HG03571 (cell line): ENCODE measurements around the gene RGS9.

Experiments
- ATAC-seq: cut with Tn5 transposase; IDR thresholded peaks from one replicate; pipeline ENCODE4 v1.9.1; 2021; ENCODE audit not compliant: unreplicated experiment

RGS9 gene

GRCh38 chr17:65249774-65250173 is 112.6 kb downstream of the RGS9 start:
- ATAC-seq: no peak

GRCh38 chr17:65254166-65254565 is 117.0 kb downstream of the RGS9 start:
- ATAC-seq: no peak

- ATAC-seq: no peak
Measured at GRCh38 chr17:65259281-65259680, 122.1 kb downstream of the RGS9 start.

DNA sequence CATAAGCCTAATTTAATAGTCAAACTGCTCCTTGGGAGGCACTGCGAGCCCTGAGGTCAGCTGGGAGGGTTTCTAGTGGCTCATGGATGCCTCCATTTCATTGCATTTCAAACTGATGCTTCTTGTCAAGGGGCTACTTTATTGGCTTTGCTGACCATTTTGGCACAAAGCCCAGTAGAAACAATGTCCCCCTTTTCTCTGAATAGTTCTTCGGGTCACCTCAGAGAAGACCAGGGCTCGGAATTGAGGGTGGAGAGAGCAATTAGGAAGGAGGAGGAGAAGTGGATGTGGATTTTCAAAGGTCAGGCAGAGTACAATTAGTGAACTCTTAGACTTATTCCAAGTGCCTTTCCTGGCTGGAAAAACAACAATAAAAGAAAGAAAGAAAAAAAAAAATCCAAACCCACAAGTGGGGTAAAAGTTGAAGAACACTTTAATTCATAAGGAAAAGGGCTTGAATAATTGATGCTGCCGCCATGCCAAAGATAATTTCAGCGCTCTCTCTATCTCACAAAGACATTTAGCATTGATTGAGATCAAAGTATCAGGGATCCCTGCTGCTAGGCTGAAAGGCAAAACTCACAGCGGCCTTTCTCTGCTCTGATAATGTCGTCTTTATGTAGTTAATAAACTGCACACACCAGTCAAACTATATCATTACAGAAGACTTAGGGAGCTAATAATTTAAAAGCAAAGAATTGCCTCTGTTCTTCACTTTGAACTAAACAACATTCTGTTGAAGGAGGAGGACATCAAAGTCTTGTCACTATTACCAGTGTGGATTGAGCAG is 122.7 kb downstream of the RGS9 start:
- ATAC-seq: no peak

DNA sequence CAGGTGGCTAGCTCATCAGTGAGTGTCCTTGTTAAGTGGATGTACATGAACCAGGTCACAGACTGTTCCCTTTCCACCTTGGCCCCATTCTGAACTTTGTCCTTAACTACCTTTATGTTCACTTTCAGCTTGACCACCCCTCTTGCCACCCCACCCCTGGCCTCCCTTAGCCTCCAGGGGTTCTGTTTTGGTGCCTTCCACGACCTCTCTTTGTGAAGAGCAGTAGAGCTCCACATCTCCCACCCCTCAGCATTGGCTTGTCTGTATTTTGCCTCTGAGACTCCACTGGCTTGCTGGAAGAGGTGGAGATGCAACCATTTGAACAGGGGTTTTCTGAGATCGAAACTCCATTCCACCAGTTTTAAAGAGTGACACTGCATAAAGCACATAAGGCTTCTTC is 123.5 kb downstream of the RGS9 start:
- no peak for ATAC-seq

- no peak for ATAC-seq
Measured at GRCh38 chr17:65261152-65261551, 124.0 kb downstream of the RGS9 start.

DNA sequence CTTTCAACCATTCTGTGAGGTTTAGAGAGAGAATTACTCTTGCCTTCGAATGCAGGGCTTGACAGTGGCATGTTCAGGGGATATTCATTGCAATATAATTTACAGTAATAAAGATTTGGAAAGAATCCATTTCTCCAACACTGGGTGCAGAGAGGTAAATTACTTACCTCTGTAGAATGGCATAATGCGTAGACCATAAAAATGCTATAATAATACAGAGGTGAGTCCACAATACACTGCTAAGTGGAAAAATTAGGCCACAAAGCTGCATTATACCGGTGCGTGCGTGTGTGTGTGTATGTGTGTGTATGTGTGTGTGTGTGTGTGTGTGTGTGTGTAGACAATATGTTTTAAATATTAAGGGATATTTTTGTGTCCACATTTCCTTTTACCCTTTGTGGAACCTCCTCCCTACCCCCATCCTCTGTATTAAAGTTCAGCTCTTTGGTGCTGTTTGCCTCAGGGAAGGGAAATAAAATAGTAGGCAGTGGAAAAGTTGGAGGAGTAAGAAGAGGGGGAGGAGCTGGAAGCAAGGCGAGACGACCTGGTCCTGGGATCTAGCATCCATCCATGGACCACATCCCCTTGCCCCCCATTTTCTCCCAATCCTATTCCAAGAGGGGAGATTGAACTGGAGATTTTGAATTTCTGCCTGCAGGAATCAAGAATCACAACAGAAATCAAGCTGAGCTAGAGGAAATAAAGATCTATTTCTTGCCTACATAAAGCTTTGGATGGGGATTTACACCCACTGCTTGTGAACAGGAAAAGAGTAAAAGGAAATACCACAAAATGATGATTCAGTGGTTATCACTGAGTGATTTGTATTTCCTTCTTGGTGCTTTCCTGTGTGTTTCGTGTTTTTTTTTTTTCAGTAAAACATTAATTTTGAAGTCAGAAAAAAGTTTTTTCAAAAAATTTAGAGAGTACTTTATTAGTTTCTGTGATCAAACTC is 124.8 kb downstream of the RGS9 start:
- ATAC-seq: no peak

- ATAC-seq: no peak
Measured at GRCh38 chr17:65265276-65265675, 128.1 kb downstream of the RGS9 start.

GRCh38 chr17:65268832-65269231 is 131.7 kb downstream of the RGS9 start:
- no peak for ATAC-seq

GRCh38 chr17:65270499-65271253 is 133.5 kb downstream of the RGS9 start:
- no peak for ATAC-seq

- ATAC-seq: no peak
Measured at GRCh38 chr17:65271296-65271695, 134.1 kb downstream of the RGS9 start.
